ENCODE measurements around the gene TBX3.

The TBX3 gene

DNA sequence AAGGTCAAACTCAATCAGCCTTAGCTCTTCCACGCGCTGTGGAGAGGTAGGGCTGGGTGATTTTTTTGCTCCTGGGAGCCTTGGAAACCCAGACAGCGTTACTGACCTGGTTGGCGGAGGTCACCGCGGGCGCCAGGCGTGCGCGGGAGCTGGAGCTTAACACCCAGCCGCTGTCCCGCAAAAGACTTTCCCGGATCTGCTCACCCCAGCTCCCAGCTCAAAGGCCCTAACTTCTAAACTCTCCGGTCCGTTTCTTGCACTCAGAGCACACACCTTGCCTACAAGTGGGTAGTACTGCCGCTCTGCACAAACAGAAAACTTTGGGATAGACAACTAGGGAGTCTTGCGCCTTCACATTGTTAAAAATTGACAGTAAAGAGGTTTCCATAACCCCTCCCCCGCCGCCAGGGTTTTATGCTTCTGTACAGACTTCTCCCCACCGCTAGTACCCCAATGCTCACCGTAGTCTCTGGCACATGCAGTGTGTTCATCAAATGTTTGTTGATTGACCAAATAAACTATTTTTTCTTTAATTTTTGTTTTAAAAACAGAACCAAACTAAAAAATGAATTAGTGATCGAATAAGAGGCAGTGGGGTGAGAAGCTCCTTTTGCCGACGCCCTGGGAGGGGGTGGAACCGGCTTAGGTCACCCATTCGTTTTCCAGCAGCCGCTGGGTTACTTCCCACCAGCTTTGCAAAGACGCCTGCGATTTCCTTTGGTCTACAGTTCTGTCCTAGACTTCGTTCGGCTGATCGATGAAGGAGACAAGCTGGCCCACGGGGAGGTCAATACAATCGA lies 12.7 kb upstream of the TBX3 start:
- no peak for DNase-seq

- no peak for DNase-seq
These were observed 11.3 kb upstream of the TBX3 start for GRCh38 chr12:114695305-114695592.

GRCh38 chr12:114694436-114695304 lies 10.7 kb upstream of the TBX3 start:
- DNase-seq = no peak

GRCh38 chr12:114693532-114693931 lies 9.6 kb upstream of the TBX3 start:
- DNase-seq = no peak

GRCh38 chr12:114693059-114693531 lies 9.1 kb upstream of the TBX3 start:
- DNase-seq = no peak

DNA sequence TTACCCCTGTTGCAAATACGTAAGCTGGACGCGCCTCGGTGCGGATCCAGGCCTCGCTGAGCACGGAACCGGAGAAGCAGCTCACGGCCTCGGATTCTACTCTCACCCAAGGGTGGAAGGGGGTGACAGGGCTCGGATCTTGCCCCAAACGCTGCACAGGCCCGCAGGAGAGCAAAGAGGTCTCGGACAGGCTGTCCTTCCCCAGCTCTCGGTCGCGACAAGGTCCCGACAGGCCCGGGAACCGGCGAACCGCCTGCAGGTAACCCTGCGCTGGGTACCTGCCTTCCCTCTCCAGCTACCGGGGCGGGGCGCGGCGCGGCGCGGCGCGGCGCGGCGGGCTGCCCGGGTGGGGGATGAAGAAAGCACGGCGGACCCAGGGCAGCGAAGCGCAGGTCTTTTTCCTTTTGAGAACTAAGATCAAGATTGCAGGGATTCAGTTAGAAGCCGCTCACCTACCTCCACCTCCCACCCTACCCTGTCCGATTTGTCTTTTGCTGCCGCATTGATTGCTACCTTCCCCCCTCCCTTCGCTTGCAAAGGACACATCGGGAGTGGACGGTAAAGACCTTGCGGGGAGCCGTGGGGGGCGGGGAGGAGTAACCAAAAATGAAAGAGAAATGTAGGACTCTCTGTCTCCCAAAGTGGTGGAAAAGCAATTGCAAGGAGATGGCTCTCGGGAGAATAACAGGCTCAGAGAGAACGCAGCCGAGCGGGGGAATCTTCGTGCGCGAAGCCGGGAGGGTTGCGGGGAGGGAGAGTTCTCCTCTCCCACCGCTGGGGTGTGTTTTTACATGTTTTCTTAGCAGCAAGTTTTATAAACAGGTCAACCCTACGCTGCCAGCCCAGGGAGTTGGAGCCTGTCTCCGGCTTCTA lies 8.4 kb upstream of the TBX3 start:
- no peak for DNase-seq

GRCh38 chr12:114691763-114692185 lies 7.8 kb upstream of the TBX3 start:
- DNase-seq = no peak

- DNase-seq = no peak
These were observed 7.2 kb upstream of the TBX3 start for GRCh38 chr12:114691196-114691595.

GRCh38 chr12:114690267-114691135 lies 6.5 kb upstream of the TBX3 start:
- no peak for DNase-seq

DNA sequence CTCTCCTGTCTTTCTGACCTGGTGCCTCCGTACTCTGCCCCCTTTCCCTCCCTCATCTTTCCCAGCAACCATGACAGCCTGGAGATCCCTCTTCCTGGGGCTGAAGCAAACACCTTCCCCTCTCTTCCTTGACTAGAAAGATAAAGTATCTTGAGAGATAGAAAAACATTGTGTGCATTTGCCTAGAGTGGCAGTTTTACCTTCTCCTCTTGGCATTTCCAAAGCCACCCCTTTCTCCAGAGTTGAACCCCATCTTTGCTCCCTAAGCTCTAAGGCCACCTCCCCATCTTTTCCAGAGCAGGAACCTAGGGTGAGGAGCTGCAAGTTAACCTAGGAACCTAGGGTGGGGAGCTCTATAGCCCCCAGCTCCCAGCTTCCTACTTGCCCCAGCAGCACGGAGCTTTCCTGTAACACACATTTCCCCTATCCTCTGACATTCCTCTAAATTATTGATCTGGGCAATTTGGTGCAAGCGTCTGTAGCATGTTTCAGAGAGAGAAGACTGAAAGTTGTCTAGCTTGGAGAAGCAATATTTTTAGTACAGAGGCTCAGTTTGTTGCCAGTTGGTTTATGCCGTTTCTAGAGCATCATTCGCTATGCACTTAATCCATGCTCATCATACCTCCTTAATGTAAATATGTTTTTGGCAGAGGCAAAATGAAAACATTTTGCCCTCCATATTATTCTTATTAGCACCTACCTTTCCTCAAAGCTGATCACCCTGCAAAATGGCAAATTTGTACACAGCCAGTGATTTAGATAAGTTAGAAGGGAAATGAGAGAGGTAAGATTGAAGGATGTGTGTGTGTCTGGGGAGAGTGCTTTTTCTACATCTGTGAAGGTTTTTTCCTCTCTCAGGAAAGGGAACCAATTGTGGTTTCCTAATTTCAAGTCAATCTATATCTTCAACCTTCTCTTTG lies 5.4 kb upstream of the TBX3 start:
- DNase-seq = no peak

DNA sequence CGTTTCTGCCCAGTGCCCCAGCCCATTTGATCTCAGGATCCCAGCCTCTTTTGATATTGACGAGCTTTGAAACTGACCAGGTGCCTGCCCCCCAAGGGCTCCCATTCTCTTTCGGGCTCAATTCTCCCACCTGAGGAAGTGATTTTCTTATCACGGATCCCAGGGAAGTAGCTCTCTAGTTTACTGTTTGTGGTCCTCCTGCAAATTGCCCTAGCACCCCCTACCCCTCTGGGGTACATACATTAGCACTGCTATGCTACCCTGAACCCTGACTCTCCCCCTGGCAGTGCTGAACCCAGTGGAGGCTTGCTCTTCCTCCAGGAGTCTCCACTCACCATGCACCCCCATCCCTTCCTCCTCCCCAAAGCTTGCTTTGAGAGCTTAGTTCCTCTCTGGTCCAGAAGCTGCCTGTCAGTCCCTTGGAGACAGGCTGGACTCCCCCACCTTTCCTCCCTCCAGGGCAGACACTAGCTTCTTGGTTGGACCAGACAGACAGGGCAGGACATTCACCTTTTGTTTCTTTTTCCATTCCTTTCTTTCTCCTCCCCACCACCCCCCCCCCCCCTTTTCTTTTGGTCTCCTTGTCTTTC lies 4.4 kb upstream of the TBX3 start:
- no peak for DNase-seq

DNA sequence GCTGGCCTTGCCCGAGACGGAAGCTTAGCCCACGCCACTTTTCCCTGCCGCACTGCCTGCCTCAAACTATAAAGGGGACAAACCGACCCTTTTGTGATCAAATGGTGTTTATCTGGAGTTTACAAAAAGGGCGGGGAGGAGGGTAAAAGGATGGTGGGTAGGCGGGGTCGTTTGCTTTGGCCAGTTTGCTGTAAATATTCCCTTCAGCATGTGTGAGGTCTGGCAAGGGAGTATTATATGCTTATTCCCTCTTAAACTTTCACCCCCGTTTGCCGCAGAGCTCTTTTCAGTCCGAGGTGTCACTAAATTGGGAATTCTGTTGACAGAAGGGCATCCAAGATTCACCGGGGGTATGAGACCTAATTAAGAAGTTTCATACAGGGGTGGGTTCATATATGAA lies 3.8 kb upstream of the TBX3 start:
- DNase-seq = no peak

DNA sequence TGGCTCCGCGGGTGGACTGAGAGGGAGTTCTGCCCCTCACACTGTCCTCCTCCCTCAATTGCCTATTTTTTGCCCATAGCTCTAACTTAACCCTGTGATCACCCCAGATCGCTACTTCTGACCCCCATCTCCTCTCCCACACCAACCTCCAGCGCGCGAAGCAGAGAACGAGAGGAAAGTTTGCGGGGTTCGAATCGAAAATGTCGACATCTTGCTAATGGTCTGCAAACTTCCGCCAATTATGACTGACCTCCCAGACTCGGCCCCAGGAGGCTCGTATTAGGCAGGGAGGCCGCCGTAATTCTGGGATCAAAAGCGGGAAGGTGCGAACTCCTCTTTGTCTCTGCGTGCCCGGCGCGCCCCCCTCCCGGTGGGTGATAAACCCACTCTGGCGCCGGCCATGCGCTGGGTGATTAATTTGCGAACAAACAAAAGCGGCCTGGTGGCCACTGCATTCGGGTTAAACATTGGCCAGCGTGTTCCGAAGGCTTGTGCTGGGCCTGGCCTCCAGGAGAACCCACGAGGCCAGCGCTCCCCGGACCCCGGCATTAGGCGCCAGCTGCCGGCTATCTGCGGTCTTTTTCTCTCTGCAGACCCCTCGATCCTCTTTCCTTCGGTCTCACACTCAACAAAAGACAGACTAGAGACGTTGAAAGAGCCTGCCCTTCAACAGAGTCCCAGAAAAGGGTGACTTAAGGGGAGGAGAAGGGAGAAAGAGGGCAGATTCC lies 3.0 kb upstream of the TBX3 start:
- no peak for DNase-seq

- no peak for DNase-seq
These were observed 2.4 kb upstream of the TBX3 start for GRCh38 chr12:114686426-114686772.

DNA sequence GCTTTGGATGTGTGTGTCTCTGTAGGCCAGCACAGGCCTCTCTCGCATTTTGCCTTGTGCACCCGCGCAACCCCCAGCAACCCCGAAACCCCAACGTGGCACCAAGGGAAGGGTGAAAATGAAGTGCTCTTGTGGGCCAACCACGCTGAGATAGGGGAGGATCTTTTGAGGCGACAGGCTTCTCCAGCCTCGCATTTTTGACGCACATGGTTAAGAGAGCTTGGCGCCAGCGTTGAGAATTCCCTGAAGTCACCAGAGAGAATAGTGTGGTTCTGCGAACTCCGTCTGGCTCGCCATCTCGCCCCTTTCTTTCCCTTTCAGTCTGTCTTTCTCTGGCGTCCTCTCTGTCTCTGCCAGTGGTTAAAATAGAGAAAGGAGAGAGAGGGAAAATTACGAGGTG lies 1.9 kb upstream of the TBX3 start:
- DNase-seq = no peak

DNA sequence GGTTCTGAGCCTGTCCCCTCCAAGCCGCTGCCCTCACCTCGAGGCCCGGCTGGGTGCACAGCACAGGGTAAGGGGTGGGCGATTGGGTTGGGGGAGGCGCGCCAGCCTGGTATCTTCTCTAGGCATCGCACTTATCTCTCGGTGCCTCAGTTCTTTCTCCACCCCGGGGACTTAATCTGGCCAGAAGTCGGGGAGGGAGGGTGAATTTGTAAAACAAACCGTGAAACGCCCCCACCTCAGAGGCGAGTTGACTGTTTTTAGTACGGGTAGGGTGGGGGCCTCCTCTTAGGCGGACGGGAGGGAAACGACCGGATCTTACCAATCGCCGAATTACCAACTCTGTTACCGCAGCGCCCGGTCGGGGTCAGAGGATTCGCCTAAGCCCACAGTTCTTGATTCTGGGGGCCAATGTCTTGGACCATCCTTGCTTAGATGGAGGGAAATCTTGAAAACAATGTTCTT lies 1.4 kb upstream of the TBX3 start:
- DNase-seq = no peak

DNA sequence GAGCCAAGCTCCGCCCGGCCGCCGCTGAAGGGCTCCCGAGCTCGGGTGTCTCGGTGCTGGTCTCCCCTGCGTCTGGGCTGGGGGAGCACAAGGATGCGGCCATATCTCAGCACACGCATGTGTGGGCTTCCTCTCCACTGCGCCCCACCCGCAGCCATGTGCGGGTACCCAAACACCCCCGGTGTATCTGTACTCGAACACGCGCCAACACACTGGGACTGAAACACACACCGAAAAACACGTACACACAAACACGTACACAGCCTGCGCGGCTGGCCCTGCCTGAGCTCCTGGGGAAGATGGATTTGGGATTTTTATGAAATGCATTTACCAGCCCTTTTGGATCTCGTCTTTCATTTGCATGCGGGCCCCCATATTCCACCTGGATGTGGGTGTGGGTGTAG lies 897 bp upstream of the TBX3 start:
- no peak for DNase-seq

DNA sequence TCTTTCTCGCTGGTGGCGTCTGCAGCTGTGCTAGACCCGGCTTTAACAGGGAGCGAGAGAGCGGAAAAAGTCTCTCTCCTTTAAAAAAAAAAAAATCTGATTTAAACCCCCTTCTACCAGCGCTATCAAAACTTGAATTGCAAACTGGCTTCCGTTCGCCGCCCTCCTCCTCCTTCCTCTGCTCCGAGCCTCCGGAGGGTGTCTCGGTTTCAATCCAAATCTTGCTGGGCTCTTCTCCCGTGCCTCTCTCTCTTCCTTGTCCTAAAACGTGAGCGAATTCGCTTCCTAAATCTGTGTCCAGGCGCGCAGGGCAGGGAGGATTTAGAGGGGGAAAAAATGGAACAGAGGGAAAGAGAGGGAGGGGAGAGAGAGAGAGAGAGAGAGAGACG lies 272 bp downstream of the TBX3 start:
- DNase-seq = no peak
